ENCODE measurements around the gene PTPN7. TPM values are rescaled to one million over a fixed set of nuclear protein-coding genes. Genes with fewer than 3 reads are reported as not detected.

The PTPN7 gene
- total and polyA plus RNA-seq, 8 donors: 0.23 to 2.9 (median 1.0) TPM

DNA sequence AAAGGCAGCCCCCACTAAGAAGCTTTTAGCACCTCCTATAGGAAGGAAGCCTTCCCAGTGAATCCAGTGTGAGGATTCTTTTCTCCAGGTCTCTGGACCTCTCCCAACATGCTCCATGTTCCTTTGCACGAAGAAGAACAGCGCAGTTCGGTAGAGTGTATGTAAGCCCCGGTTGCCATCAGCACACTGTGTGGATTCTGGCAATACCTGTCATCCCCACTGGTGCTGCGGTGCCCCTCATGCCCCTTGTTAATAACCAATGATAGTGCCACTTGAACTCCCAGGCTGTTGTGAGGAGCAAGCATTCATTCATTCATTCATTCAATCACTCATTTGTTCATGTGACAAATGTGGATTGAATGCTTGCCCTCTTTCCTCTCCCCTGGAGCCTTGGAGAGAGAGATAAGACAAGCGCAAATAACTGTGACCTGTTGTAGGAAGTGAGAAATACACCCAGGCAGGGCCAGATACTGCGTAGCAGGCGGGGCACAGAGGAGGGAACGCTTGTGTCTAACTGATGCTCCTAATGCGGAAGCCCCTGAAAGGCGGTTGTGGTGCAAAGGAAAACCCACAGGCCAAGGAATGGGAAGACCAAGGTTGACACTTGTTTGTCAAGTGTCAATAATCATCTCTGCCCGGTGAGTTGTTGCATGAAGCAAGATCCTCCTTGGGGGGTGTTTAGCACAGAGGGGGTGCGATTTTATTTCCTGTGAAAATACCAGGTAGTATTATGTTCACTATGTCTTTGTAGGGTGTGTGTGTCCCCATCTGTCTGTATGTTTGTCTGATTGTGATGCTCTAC is 43.0 kb upstream of the PTPN7 start:
- TF ChIP-seq, protein P1, sequence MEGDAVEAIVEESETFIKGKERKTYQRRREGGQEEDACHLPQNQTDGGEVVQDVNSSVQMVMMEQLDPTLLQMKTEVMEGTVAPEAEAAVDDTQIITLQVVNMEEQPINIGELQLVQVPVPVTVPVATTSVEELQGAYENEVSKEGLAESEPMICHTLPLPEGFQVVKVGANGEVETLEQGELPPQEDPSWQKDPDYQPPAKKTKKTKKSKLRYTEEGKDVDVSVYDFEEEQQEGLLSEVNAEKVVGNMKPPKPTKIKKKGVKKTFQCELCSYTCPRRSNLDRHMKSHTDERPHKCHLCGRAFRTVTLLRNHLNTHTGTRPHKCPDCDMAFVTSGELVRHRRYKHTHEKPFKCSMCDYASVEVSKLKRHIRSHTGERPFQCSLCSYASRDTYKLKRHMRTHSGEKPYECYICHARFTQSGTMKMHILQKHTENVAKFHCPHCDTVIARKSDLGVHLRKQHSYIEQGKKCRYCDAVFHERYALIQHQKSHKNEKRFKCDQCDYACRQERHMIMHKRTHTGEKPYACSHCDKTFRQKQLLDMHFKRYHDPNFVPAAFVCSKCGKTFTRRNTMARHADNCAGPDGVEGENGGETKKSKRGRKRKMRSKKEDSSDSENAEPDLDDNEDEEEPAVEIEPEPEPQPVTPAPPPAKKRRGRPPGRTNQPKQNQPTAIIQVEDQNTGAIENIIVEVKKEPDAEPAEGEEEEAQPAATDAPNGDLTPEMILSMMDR (IDR thresholded peaks at IDR 0.05): no peak
- intact Hi-C loops (cut with DNase I): no loop called here
- Histone ChIP-seq H3K4me1 (no peaks in the 10 kb centered on the region), H3K27ac (no peak overlapping the region), H3K27me3 (no peaks in the 10 kb centered on the region), H3K36me3 (no peaks in the 10 kb centered on the region), H3K4me3 (no peak overlapping the region), H3K9me3 (no peaks in the 10 kb centered on the region)
- DNase-seq (no peak), ATAC-seq (no peak), FAIRE-seq (no peak)
- 72 to 76% methylated on average over 13 of the region's 13 CpGs for WGBS, 2 donors

GRCh38 chr1:202202500-202203168 is 42.2 kb upstream of the PTPN7 start:
- DNase-seq: no peak
- 79 to 80% methylated on average over 7 of the region's 7 CpGs for WGBS, 2 donors
- Histone ChIP-seq H3K27me3 (no peaks in the 10 kb centered on the region), H3K36me3 (no peaks in the 10 kb centered on the region), H3K4me3 (no peak overlapping the region), H3K9me3 (no peaks in the 10 kb centered on the region), H3K27ac (no peak overlapping the region), H3K4me1 (no peaks in the 10 kb centered on the region)
- FAIRE-seq: no peak
- intact Hi-C loops (cut with DNase I): no loop called here
- ATAC-seq: no peak
- TF ChIP-seq, protein P1 (IDR thresholded peaks at IDR 0.05): no peak

DNA sequence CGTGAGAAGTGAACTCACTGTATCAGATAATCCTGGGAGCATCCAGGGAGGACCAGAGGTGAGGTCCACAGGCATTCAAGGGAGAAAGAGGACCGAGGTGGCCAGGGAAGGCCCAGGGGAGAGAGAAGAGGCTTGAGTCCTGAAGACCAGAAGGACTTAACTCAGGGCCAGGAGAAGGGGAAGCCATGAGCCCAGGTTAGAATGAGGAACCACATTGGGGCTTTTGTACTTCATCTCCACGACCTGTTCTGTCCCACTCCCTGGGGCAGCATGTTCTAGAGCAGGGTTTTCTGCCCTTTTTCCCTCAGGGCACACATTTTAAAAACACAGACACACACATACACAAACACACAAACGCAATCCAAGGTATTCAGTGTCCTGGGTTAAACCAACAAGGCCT is 41.6 kb upstream of the PTPN7 start:
- DNase-seq (no peak), FAIRE-seq (no peak), ATAC-seq (no peak)
- TF ChIP-seq, protein P1 (IDR thresholded peaks at IDR 0.05): no peak
- no peak overlapping the region for H3K27ac ChIP-seq
- H3K36me3 ChIP-seq: no peaks in the 10 kb centered on the region
- H3K27me3 ChIP-seq: no peaks in the 10 kb centered on the region
- 39 to 51% methylated on average over 4 of the region's 4 CpGs for WGBS, 2 donors
- no peak overlapping the region for H3K4me3 ChIP-seq
- intact Hi-C loops (cut with DNase I): no loop called here
- no peaks in the 10 kb centered on the region for H3K9me3 ChIP-seq
- H3K4me1 ChIP-seq: no peaks in the 10 kb centered on the region

- WGBS, 2 donors: 48 to 73% methylated on average over 3 of the region's 3 CpGs
- H3K4me3 ChIP-seq: no peak overlapping the region
- no peaks in the 10 kb centered on the region for H3K9me3 ChIP-seq
- H3K27ac ChIP-seq: no peak overlapping the region
- intact Hi-C loops (cut with DNase I): no loop called here
- TF ChIP-seq, protein P1 (IDR thresholded peaks at IDR 0.05): no peak
- FAIRE-seq (no peak), DNase-seq (no peak), ATAC-seq (no peak)
- H3K27me3 ChIP-seq: no peaks in the 10 kb centered on the region
- no peaks in the 10 kb centered on the region for H3K4me1 ChIP-seq
- no peaks in the 10 kb centered on the region for H3K36me3 ChIP-seq
These were observed 40.9 kb upstream of the PTPN7 start for GRCh38 chr1:202201266-202201665.

DNA sequence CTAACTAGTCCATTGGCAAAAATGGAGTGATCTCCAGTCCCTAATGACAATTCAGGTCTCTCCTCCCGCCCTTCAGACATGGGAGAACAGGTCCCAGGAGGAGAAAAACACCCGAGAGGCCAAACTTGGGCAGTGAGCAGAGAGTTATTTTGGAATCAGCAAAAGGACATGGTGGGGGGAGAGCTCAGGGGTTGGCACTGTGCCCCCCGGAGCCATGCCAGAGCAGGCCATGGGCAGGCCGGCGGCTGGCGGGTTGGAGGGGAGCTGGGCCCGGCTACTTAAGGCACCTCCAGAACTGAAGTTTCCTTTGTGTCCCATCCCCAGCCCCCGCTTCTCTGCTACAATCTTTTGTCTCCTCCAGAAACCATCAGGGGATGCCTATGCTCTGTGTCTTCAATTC is 40.3 kb upstream of the PTPN7 start:
- TF ChIP-seq, protein P1 (IDR thresholded peaks at IDR 0.05): no peak
- 76% methylated on average over 8 of the region's 8 CpGs for WGBS, 2 donors
- Histone ChIP-seq H3K9me3 (no peaks in the 10 kb centered on the region), H3K4me3 (no peak overlapping the region), H3K27ac (no peak overlapping the region), H3K36me3 (no peaks in the 10 kb centered on the region), H3K4me1 (no peaks in the 10 kb centered on the region), H3K27me3 (no peaks in the 10 kb centered on the region)
- ATAC-seq (no peak), DNase-seq (no peak), FAIRE-seq (no peak)
- intact Hi-C loops (cut with DNase I): no loop called here

Measured in pancreas (tissue), 10 donors.